GM19468 (cell line): ENCODE data around the gene SNAI3.

Experiments used
- ATAC-seq: cut with Tn5 transposase; IDR thresholded peaks from one replicate; pipeline ENCODE4 v1.9.1; 2021; ENCODE audit warnings: mild to moderate bottlenecking, moderate library complexity, moderate number of reproducible peaks; ENCODE audit not compliant: unreplicated experiment; ENCODE audit errors: extremely low read depth

SNAI3 gene

GRCh38 chr16:88639231-88640038 is 46.9 kb downstream of the SNAI3 start:
- no peak for ATAC-seq

- no peak for ATAC-seq
These were observed 47.7 kb downstream of the SNAI3 start, which contains the start of gene IL17C for GRCh38 chr16:88638323-88639230. Gene IL17C, plus strand, starts transcription at chr16:88638572. Its CDS starts 70 bp downstream, at chr16:88638642.

GRCh38 chr16:88636488-88637265 is 49.6 kb downstream of the SNAI3 start:
- no peak for ATAC-seq

GRCh38 chr16:88635671-88636319 is 50.5 kb downstream of the SNAI3 start:
- ATAC-seq, result no peak

- no peak for ATAC-seq
These were observed 51.2 kb downstream of the SNAI3 start for GRCh38 chr16:88634994-88635670.

GRCh38 chr16:88634141-88634993 is 51.9 kb downstream of the SNAI3 start:
- ATAC-seq, result peak; percentile 13

GRCh38 chr16:88633684-88634140 is 52.6 kb downstream of the SNAI3 start:
- peak; percentile 8 for ATAC-seq

GRCh38 chr16:88632587-88632930 is 53.7 kb downstream of the SNAI3 start:
- no peak for ATAC-seq

- ATAC-seq, result no peak
These were observed 54.3 kb downstream of the SNAI3 start for GRCh38 chr16:88631920-88632586.

GRCh38 chr16:88631384-88631783 is 54.9 kb downstream of the SNAI3 start:
- no peak for ATAC-seq

GRCh38 chr16:88630941-88631340 is 55.4 kb downstream of the SNAI3 start:
- no peak for ATAC-seq

- ATAC-seq, result no peak
These were observed 55.9 kb downstream of the SNAI3 start for GRCh38 chr16:88630433-88630832.

GRCh38 chr16:88629835-88630234 is 56.5 kb downstream of the SNAI3 start:
- no peak for ATAC-seq

GRCh38 chr16:88628512-88628974 is 57.8 kb downstream of the SNAI3 start:
- ATAC-seq, result no peak
